Calu3 (cell line): ENCODE measurements around the gene ABHD4. TPM values are rescaled to one million over a fixed set of nuclear protein-coding genes. Genes with fewer than 3 reads are reported as not detected.

Experiments
- BruUV-seq: library from RNA; stranded (reverse); fragments of 400-500 nt; replicated peaks from 2 replicates; lab custom pipeline; 2021; lab: Mats Ljungman, UMichigan
- CTCF ChIA-PET: fragments of 300-600 bp; sonication (Branson Sonifier 250); formaldehyde crosslinking; loops from one replicate; lab custom pipeline; 2022; ENCODE audit warnings: antibody characterized with exemption; lab: Charles Lee
- DNase-seq: peaks from one replicate; pipeline ENCODE4 v3.0.0; 2022
- H3K27ac Mint-ChIP-seq: one replicate; pipeline ENCODE4 v1.8.0; 2022; ENCODE audit warnings: mixed read lengths; ENCODE audit not compliant: unreplicated experiment
- H3K27me3 Mint-ChIP-seq: one replicate; pipeline ENCODE4 v1.8.0; 2022; ENCODE audit warnings: mixed read lengths; ENCODE audit not compliant: unreplicated experiment
- H3K36me3 Mint-ChIP-seq: one replicate; pipeline ENCODE4 v1.8.0; 2022; ENCODE audit warnings: mild to moderate bottlenecking, moderate library complexity, mixed read lengths; ENCODE audit not compliant: insufficient read depth, unreplicated experiment
- H3K4me1 Mint-ChIP-seq: one replicate; pipeline ENCODE4 v1.8.0; 2022; ENCODE audit warnings: mild to moderate bottlenecking, low read depth, mixed read lengths; ENCODE audit not compliant: unreplicated experiment
- H3K4me3 Mint-ChIP-seq: one replicate; pipeline ENCODE4 v1.8.0; 2022; ENCODE audit warnings: mild to moderate bottlenecking, low read depth, moderate library complexity, mixed read lengths; ENCODE audit not compliant: unreplicated experiment
- H3K9me3 Mint-ChIP-seq: one replicate; pipeline ENCODE4 v1.8.0; 2022; ENCODE audit warnings: low read depth, mixed read lengths; ENCODE audit not compliant: unreplicated experiment
- CTCF ChIP-seq: fragments of 200-600 bp; IDR thresholded peaks from one replicate; pipeline ENCODE4 v1.8.0; 2022; ENCODE audit warnings: antibody characterized with exemption; ENCODE audit not compliant: unreplicated experiment
- intact Hi-C: fragments of 100-400 bp; cut with micrococcal nuclease; formaldehyde crosslinking; loops from one replicate; pipeline ENCODE4 v1.10.0; 2022; ENCODE audit not compliant: unreplicated experiment
- total RNA-seq: library from RNA; stranded (reverse); gene quantifications from 2 replicates; pipeline ENCODE4 v1.2.3, GENCODE V29; 2022

The ABHD4 gene
- total RNA-seq, 1 experiment from 2014 or later: 11.2 TPM

GRCh38 chr14:22556990-22557623 lies 41.0 kb upstream of the ABHD4 start:
- peaks cover 42% of the 10 kb centered on the region for H3K36me3 Mint-ChIP-seq
- H3K27me3 Mint-ChIP-seq: no peaks in the 10 kb centered on the region
- no TSS peak for BruUV-seq
- peak; percentile 94 for TF ChIP-seq CTCF
- H3K4me3 Mint-ChIP-seq: peak overlapping the region; percentile 24
- peak; percentile 89 for DNase-seq
- intact Hi-C loops: loop anchor here (2.0 to 5.0 kb wide), 3 partner anchors 95 to 425 kb away; partner anchors contain the start of gene AJUBA
- peak overlapping the region; percentile 96 for H3K27ac Mint-ChIP-seq
- peaks cover 63% of the 10 kb centered on the region for H3K4me1 Mint-ChIP-seq
- CTCF ChIA-PET: interaction anchor here (1.0 to 1.9 kb wide), 8 partner anchors 13 to 294 kb away, joined by 3 to 18 read pairs (median 7); partner anchors contain the start of genes DAD1 and OXA1L
- H3K9me3 Mint-ChIP-seq: no peaks in the 10 kb centered on the region

GRCh38 chr14:22557846-22558220 lies 40.3 kb upstream of the ABHD4 start:
- no peak for TF ChIP-seq CTCF
- H3K4me1 Mint-ChIP-seq: peaks cover 63% of the 10 kb centered on the region
- no peak for DNase-seq
- CTCF ChIA-PET: interaction anchor here (0.6 kb wide), 1 partner anchor 43 kb away, joined by 3 read pairs; no protein-coding TSS in a partner anchor
- intact Hi-C loops: loop anchor here (2.0 to 5.0 kb wide), 3 partner anchors 94 to 424 kb away; partner anchors contain the start of gene AJUBA
- H3K27ac Mint-ChIP-seq: peak overlapping the region; percentile 96
- H3K4me3 Mint-ChIP-seq: peak overlapping the region; percentile 24
- no TSS peak for BruUV-seq
- H3K36me3 Mint-ChIP-seq: peaks cover 42% of the 10 kb centered on the region
- H3K27me3 Mint-ChIP-seq: no peaks in the 10 kb centered on the region
- H3K9me3 Mint-ChIP-seq: no peaks in the 10 kb centered on the region

- TF ChIP-seq CTCF: no peak
- Mint-ChIP-seq H3K36me3 (peaks cover 42% of the 10 kb centered on the region), H3K27ac (peak overlapping the region; percentile 46), H3K4me1 (peaks cover 63% of the 10 kb centered on the region), H3K9me3 (no peaks in the 10 kb centered on the region), H3K27me3 (no peaks in the 10 kb centered on the region), H3K4me3 (no peak overlapping the region)
- CTCF ChIA-PET: interaction anchor here (0.6 kb wide), 1 partner anchor 44 kb away, joined by 3 read pairs; no protein-coding TSS in a partner anchor
- DNase-seq: no peak
- no TSS peak for BruUV-seq
- intact Hi-C loops: loop anchor here (5.0 kb wide), 2 partner anchors 94 to 424 kb away; partner anchors contain the start of gene AJUBA
Measured at GRCh38 chr14:22558221-22558913, 39.7 kb upstream of the ABHD4 start.

- peak overlapping the region; percentile 46 for H3K27ac Mint-ChIP-seq
- CTCF ChIA-PET: interaction anchor here (0.9 kb wide), 2 partner anchors 169 to 368 kb away, joined by 4 to 5 read pairs; no protein-coding TSS in a partner anchor
- H3K4me1 Mint-ChIP-seq: peaks cover 63% of the 10 kb centered on the region
- no TSS peak for BruUV-seq
- TF ChIP-seq CTCF: no peak
- intact Hi-C loops: loop anchor here (5.0 kb wide), 2 partner anchors 93 to 423 kb away; partner anchors contain the start of gene AJUBA
- peaks cover 45% of the 10 kb centered on the region for H3K36me3 Mint-ChIP-seq
- H3K4me3 Mint-ChIP-seq: no peak overlapping the region
- no peak for DNase-seq
- no peaks in the 10 kb centered on the region for H3K27me3 Mint-ChIP-seq
- H3K9me3 Mint-ChIP-seq: no peaks in the 10 kb centered on the region
Measured at GRCh38 chr14:22559041-22559440, 39.1 kb upstream of the ABHD4 start.
